HG03439 (cell line): ENCODE data around the gene BARHL2.

Experiments
- ATAC-seq: cut with Tn5 transposase; IDR thresholded peaks from one replicate; pipeline ENCODE4 v1.9.1; 2021; ENCODE audit warnings: mild to moderate bottlenecking, moderate library complexity; ENCODE audit not compliant: unreplicated experiment

BARHL2 gene

GRCh38 chr1:90711696-90712095 is 5.4 kb downstream of the BARHL2 start:
- no peak for ATAC-seq

DNA sequence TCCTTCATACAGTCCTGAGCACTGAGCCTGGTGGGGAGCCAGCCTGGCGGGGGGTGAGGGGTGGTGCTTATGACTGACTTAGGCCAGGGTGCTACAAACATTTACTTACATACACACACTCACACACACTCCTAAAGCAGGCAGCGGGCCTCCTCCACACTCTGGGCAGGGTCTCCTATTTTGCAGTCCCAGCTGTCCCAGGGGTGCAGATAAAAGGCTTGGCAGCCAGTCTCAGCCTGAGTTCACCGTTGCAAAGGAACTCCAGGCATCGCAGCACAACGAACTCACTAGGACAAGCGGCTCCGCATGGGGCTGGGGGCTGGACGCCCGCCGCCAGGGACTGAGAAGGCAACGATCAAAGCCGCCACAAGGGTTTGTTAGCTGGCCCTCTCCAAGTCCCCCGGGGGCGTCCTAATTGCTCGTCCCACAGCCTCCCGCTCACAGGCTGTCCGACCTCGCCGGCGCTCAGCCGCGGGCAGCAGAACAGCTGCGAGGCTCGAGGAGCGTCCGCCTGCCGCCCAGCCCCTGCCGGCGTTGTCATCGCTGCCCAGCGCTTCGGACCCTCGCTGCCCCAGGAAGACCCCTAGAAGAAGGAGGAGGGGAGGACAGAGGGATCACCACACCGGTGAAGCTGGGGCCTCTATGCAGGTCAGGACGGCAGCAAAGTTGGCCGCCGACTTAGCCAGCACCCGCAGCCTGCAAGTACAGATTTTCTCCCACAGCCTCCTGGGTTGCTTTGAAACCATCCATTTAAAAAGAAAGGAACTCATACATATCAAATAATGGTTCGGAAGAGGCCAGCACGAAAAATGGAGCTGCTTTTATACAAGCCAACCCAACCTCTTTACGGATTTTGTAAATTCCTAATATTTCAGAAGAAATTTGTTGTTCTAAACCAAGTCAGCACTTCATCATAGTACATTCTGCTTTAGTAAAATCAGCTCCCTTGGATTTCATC is 6.2 kb downstream of the BARHL2 start:
- ATAC-seq: no peak

DNA sequence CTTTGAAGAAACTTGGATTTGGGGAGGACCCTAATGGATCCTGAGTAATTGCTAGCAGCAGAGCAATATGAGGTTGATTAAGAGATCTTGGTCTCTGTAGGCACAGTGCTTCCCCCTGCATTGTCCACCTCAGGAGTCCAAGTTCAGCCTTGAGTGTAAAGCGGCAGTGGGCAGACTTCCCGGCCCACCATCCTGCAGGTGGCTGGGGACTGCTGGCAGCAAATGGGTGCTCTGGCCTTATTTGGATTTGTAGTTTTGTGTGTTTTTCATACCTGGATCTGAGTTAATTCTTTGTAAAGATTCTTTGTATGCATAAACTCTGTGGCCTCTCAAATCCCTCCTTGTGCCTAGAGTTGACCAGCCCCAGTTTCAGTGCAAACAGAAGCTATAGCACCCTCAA is 7.6 kb downstream of the BARHL2 start:
- no peak for ATAC-seq

DNA sequence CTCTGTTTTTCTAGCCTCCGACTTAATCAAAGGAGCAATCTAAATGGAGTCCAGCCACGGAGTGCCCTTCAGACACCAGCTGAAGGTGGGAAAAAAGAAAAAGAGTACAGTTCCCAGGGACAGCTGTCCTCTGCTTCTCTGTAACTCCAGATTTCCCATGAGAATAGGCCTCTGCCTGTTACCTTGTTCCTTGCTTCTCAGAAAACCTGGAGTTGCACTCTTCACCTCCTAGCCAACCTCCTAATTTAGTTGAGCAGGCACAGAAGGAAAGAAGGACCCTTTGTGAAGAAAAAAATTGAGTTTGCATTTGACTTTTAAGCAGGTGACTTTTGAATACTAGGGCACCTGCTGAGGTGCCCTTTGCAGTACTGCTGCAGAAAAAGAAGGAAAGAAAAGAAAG is 8.3 kb downstream of the BARHL2 start:
- ATAC-seq: no peak

DNA sequence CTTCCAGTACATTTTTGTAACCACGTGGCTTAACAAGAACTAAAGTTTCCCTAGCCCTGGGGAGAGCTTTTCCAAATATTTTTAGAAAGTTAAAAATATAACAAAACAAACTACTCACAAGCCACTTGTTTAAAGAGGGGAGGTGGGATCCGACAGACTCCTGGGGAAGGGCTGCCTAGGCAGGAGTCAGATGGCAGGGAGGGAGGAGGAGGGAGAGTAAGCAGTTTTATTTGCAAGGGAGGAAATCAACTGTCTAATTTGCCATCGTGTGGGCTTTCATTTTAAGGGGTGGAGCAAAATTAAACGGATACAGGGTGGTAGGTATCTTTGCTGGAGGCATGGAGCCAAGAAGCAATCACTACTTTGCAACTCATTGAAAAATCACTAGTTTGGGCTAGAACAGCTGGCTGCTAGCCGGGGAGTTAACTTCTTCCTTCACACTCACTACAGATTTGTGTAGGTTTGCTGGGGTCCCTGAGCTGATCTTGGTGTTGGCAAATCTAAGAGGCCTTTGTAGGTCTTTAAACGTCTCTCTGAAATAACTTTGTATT is 8.8 kb downstream of the BARHL2 start:
- no peak for ATAC-seq

DNA sequence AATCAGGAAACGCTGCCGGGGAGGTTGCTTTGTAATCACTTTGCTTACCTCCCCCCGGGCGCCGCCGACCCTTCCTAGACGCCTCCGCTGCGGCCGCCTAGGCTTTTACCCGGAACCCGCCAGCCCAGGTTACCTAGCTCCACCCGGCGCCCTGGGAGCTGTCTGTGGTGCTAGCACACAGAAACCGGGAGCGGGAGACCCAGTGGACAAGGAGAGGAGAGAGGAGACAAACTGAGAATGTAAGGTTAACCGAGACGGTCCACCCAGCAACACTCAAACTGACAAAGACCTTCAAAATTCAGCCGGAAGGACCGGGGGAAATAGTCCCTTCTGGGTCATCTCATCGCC is 9.8 kb downstream of the BARHL2 start:
- ATAC-seq: no peak

DNA sequence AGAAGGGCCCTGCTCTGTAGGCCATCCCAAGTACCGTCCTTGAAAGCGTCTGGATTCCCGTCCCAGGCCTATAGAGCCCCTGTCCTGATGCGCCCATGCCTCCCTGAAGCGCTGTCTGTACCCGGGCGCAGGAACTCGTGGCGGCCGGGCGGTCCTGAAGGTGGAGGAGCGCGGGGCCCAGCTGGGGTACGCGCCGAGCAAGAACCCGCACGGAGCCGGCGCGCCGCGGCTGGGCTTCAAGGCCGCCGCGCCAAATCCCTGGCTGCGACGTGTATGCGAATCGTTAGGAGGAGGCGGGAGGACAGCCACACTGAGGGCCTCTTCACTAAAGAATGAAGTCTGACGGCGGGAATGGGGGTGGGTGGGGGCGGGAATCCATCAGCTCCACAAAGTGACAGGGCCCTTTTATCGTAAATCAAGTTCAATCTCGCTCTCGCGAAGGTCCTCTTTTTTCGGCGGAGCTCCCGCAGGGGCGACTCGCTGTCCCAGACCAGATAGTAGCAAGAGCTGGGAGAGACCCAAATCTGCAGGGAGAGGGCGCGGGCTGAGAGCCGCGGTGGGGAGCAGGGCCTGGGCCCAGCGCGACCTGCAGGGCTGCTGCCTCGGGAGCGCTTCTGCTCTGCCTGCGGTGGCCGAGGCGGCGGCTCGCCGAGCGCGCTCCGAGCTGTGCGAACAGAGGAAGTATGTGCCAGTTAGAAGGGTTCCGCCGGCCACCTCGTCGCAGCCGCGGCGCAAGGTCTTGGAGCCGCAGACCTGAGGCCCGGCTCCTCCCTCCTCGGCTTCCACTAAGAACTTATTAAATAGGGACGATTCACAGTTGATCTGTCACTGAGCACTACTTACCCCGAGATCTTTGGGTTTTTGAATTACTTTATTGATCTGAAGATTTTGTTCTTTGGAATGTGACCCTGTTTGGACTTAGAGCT is 10.4 kb downstream of the BARHL2 start:
- no peak for ATAC-seq

DNA sequence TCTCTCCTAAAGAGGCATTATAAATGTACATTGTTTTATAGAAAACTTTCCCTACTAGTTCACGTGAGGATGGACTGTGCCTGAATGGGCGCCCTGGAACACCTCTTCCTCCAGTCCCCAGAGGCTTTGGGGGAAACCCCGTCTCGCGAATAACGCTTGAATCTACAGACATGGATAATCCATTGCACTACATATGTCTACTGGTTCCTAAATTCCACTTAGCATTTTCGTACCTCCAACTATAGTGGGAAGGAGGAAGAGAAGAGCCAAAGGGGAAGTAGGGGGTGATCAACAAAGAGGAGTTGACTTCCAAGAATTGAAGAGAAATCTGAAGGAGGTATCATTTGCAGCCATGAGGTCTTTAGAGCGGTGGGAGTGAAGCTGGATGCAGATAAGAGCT is 11.1 kb downstream of the BARHL2 start:
- ATAC-seq: no peak

GRCh38 chr1:90704817-90705216 is 12.3 kb downstream of the BARHL2 start:
- no peak for ATAC-seq

- no peak for ATAC-seq
These were observed 22.3 kb downstream of the BARHL2 start for GRCh38 chr1:90694846-90695245.

- no peak for ATAC-seq
These were observed 29.4 kb downstream of the BARHL2 start for GRCh38 chr1:90687747-90688146.

GRCh38 chr1:90675161-90675847 is 41.8 kb downstream of the BARHL2 start:
- no peak for ATAC-seq

DNA sequence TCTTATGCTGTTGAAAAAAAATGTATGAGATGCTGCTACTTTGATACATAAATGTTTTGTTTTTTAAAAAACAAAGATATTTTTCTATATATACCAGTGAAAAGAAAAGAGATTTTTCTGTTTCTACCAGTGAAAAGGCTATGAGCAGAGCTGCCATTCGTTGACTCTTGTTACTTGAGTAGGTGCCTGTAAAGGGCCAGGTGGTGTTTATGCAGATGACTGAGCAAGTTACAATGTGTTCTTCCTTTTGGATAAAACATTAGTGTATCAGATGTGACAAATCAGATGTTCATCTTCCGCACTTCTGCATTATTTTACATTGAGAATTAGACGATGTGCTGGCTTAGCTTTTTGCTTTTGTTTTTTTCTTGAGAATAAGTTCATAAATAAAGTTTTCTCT is 45.4 kb downstream of the BARHL2 start:
- ATAC-seq: no peak

- no peak for ATAC-seq
These were observed 45.9 kb downstream of the BARHL2 start for GRCh38 chr1:90671251-90671650.
